ENCODE data around the gene SEPSECS. TPM values are rescaled to one million over a fixed set of nuclear protein-coding genes. Genes with fewer than 3 reads are reported as not detected.
A peak's percentile ranks its signal among the peaks of the same experiment; 100 is the strongest.

The SEPSECS gene
- 8.2 and 9.8 TPM in 2 replicates for total RNA-seq

- DNase-seq (ENCODE audit: low read depth, low spot score) = peak; percentile 91
These were observed at the start of gene SEPSECS for GRCh38 chr4:25159837-25160713. SEPSECS (minus strand) TSS chr4:25160449; CDS start chr4:25160369, 80 bp downstream.

GRCh38 chr4:25209702-25210101 lies 49.5 kb upstream of the SEPSECS start:
- no peak for DNase-seq (ENCODE audit: low read depth, low spot score)

GRCh38 chr4:25207997-25208396 lies 47.7 kb upstream of the SEPSECS start:
- DNase-seq (ENCODE audit: low read depth, low spot score) = no peak

- DNase-seq (ENCODE audit: low read depth, low spot score) = no peak
These were observed 38.5 kb upstream of the SEPSECS start for GRCh38 chr4:25198713-25199112.

- DNase-seq (ENCODE audit: low read depth, low spot score) = no peak
These were observed 30.2 kb upstream of the SEPSECS start for GRCh38 chr4:25190407-25190806.

- DNase-seq (ENCODE audit: low read depth, low spot score) = no peak
These were observed 23.8 kb upstream of the SEPSECS start for GRCh38 chr4:25184056-25184455.

- no peak for DNase-seq (ENCODE audit: low read depth, low spot score)
These were observed 22.7 kb upstream of the SEPSECS start for GRCh38 chr4:25182937-25183336.

GRCh38 chr4:25180524-25181131 lies 20.4 kb upstream of the SEPSECS start:
- peak; percentile 17 for DNase-seq (ENCODE audit: low read depth, low spot score)

- no peak for DNase-seq (ENCODE audit: low read depth, low spot score)
These were observed 18.6 kb upstream of the SEPSECS start for GRCh38 chr4:25178838-25179261.

GRCh38 chr4:25177147-25177546 lies 16.9 kb upstream of the SEPSECS start:
- DNase-seq (ENCODE audit: low read depth, low spot score) = no peak

GRCh38 chr4:25174674-25175073 lies 14.4 kb upstream of the SEPSECS start:
- DNase-seq (ENCODE audit: low read depth, low spot score) = no peak

- DNase-seq (ENCODE audit: low read depth, low spot score) = peak; percentile 84
These were observed 13.0 kb upstream of the SEPSECS start for GRCh38 chr4:25172961-25173915.

- no peak for DNase-seq (ENCODE audit: low read depth, low spot score)
These were observed 11.1 kb upstream of the SEPSECS start for GRCh38 chr4:25171201-25171865.

GRCh38 chr4:25169446-25169845 lies 9.2 kb upstream of the SEPSECS start:
- no peak for DNase-seq (ENCODE audit: low read depth, low spot score)

GRCh38 chr4:25165916-25166315 lies 5.7 kb upstream of the SEPSECS start:
- no peak for DNase-seq (ENCODE audit: low read depth, low spot score)

- no peak for DNase-seq (ENCODE audit: low read depth, low spot score)
These were observed 2.9 kb upstream of the SEPSECS start for GRCh38 chr4:25163196-25163595.

GRCh38 chr4:25162566-25162965 lies 2.3 kb upstream of the SEPSECS start:
- DNase-seq (ENCODE audit: low read depth, low spot score) = no peak

- DNase-seq (ENCODE audit: low read depth, low spot score) = no peak
These were observed 1.3 kb upstream of the SEPSECS start for GRCh38 chr4:25161593-25161950.

- no peak for DNase-seq (ENCODE audit: low read depth, low spot score)
These were observed 704 bp upstream of the SEPSECS start for GRCh38 chr4:25160714-25161592.

- no peak for DNase-seq (ENCODE audit: low read depth, low spot score)
These were observed 1.4 kb downstream of the SEPSECS start for GRCh38 chr4:25158817-25159216.
